H1 (cell line): ENCODE results near the gene SRRM4. TPM values are rescaled to one million over a fixed set of nuclear protein-coding genes. Genes with fewer than 3 reads are reported as not detected.

Experiments used
- CTCF ChIA-PET: fragments of 300-600 bp; sonication (Branson Sonifier 250); formaldehyde crosslinking; loops from one replicate; lab custom pipeline; 2021; ENCODE audit not compliant: partially characterized antibody; lab: Charles Lee
- POLR2A ChIA-PET: fragments of 300-600 bp; sonication (Branson Sonifier 250); formaldehyde crosslinking; loops from one replicate; lab custom pipeline; 2021; ENCODE audit warnings: inconsistent platforms; ENCODE audit not compliant: partially characterized antibody; lab: Charles Lee
- DNase-seq, 2 experiments: peaks; one replicate each; pipeline versions ENCODE4 v3.0.0 to v3.0.0-alpha.2; 2010 to 2022; ENCODE audit warnings: low spot score in 2 of 2, low read depth in 1 of 2, mixed read lengths in 1 of 2
- FAIRE-seq: peaks from 2 replicates; lab custom pipeline; 2011; peaks lifted over from hg19 to GRCh38; lab: Jason Lieb, UNC
- H2AFZ ChIP-seq: 2 replicates; pipeline ENCODE4 v1.8.1; 2012; ENCODE audit warnings: low read length, inconsistent platforms
- H2AK5ac ChIP-seq: 2 replicates; pipeline ENCODE4 v1.6.1; 2013; ENCODE audit warnings: low read depth, low read length
- H2BK120ac ChIP-seq: replicated peaks from 2 replicates; pipeline ENCODE3; 2013; ENCODE audit warnings: low read depth, low read length, inconsistent platforms
- H2BK12ac ChIP-seq: 2 replicates; pipeline ENCODE4 v1.6.1; 2013; ENCODE audit warnings: low read depth, low read length
- H2BK15ac ChIP-seq: 2 replicates; pipeline ENCODE4 v1.6.1; 2013; ENCODE audit warnings: low read length
- H2BK20ac ChIP-seq: 2 replicates; pipeline ENCODE4 v1.6.1; 2013; ENCODE audit warnings: low read length
- H2BK5ac ChIP-seq: 2 replicates; pipeline ENCODE4 v1.6.1; 2013; ENCODE audit warnings: low read depth, low read length
- H3K14ac ChIP-seq: 2 replicates; pipeline ENCODE4 v1.6.1; 2013; ENCODE audit warnings: inconsistent platforms; ENCODE audit not compliant: insufficient read length
- H3K18ac ChIP-seq: 2 replicates; pipeline ENCODE4 v1.6.1; 2013; ENCODE audit warnings: low read length; ENCODE audit errors: extremely low read depth
- H3K23ac ChIP-seq: 2 replicates; pipeline ENCODE4 v1.6.1; 2013; ENCODE audit warnings: inconsistent platforms; ENCODE audit not compliant: insufficient read length
- H3K23me2 ChIP-seq: 2 replicates; pipeline ENCODE4 v1.6.1; 2013; ENCODE audit warnings: low read depth, low read length
- H3K27ac ChIP-seq: 2 replicates; pipeline ENCODE4 v1.6.1; 2011; ENCODE audit warnings: low read depth, low read length, inconsistent platforms
- H3K27me3 ChIP-seq, 4 experiments: replicated peaks in 1 of 4; 1 replicate in 1 of 4; 2 replicates in 3 of 4; pipeline versions ENCODE4 v1.6.1 to v1.8.1; 2011 to 2013; ENCODE audit warnings: low read length in 3 of 4, mild to moderate bottlenecking in 3 of 4, inconsistent platforms in 2 of 4, mixed read lengths in 2 of 4, moderate library complexity in 1 of 4; ENCODE audit not compliant: control insufficient read depth in 3 of 4, insufficient read depth in 3 of 4; ENCODE audit errors: extremely low read depth in 1 of 4
- H3K36me3 ChIP-seq, 4 experiments: 2 replicates each; pipeline versions ENCODE4 v1.6.1 to v1.8.1; 2011 to 2013; ENCODE audit warnings: mild to moderate bottlenecking in 4 of 4, low read length in 3 of 4, moderate library complexity in 2 of 4, control low read depth in 1 of 4, inconsistent platforms in 1 of 4; ENCODE audit not compliant: insufficient read depth in 4 of 4, control insufficient read depth in 2 of 4
- H3K4ac ChIP-seq: replicated peaks from 2 replicates; pipeline ENCODE3; 2013; ENCODE audit warnings: low read length, low read depth, mixed read lengths, inconsistent platforms; ENCODE audit not compliant: insufficient read length
- H3K4me1 ChIP-seq, 4 experiments: replicated peaks in 1 of 4; 1 replicate in 1 of 4; 2 replicates in 3 of 4; pipeline versions ENCODE4 v1.6.1 to v1.8.1; 2011 to 2013; ENCODE audit warnings: low read length in 3 of 4, inconsistent platforms in 2 of 4, mixed read lengths in 1 of 4; ENCODE audit not compliant: insufficient read depth in 4 of 4, control insufficient read depth in 3 of 4
- H3K4me2 ChIP-seq, 2 experiments: 2 replicates each; pipeline versions ENCODE4 v1.6.1 to v1.8.1; 2011 to 2013; ENCODE audit warnings: low read depth in 2 of 2, low read length in 2 of 2, control low read depth in 1 of 2, inconsistent platforms in 1 of 2, mild to moderate bottlenecking in 1 of 2; ENCODE audit not compliant: insufficient read depth in 1 of 2
- H3K4me3 ChIP-seq, 4 experiments: fragments of 200-600, 300-600 bp in 1 of 4; sonication (generic), shearing (Covaris generic), sonication (Bioruptor Twin) in 1 of 4; 2 replicates each; pipeline versions ENCODE4 v1.5.1 to v1.8.1; 2011 to 2016; ENCODE audit warnings: low read length in 4 of 4, low read depth in 3 of 4, control low read depth in 2 of 4, inconsistent platforms in 2 of 4, mild to moderate bottlenecking in 2 of 4, mixed read lengths in 1 of 4, moderate library complexity in 1 of 4; ENCODE audit not compliant: insufficient read depth in 2 of 4; ENCODE audit errors: extremely low read depth in 1 of 4
- H3K56ac ChIP-seq: replicated peaks from 2 replicates; pipeline ENCODE3; 2013; ENCODE audit warnings: low read depth, mild to moderate bottlenecking, mixed read lengths, low read length, inconsistent platforms; ENCODE audit not compliant: insufficient read length
- H3K79me1 ChIP-seq: 2 replicates; pipeline ENCODE4 v1.6.1; 2013; ENCODE audit warnings: low read depth, low read length, control low read depth
- H3K79me2 ChIP-seq, 2 experiments: 2 replicates each; pipeline versions ENCODE4 v1.6.1 to v1.8.1; 2012 to 2013; ENCODE audit warnings: low read length in 2 of 2, mild to moderate bottlenecking in 2 of 2, inconsistent platforms in 1 of 2; ENCODE audit not compliant: insufficient read depth in 2 of 2, control insufficient read depth in 1 of 2
- H3K9ac ChIP-seq, 4 experiments: replicated peaks in 1 of 4; 1 replicate in 1 of 4; 2 replicates in 3 of 4; pipeline versions ENCODE4 v1.6.1 to v1.8.1; 2011 to 2013; ENCODE audit warnings: low read depth in 3 of 4, low read length in 3 of 4, control low read depth in 2 of 4, mild to moderate bottlenecking in 2 of 4, moderate library complexity in 2 of 4, inconsistent platforms in 1 of 4; ENCODE audit errors: extremely low read depth in 1 of 4
- H3K9me3 ChIP-seq, 2 experiments: 2 replicates each; pipeline versions ENCODE4 v1.6.1 to v1.8.1; 2012 to 2013; ENCODE audit warnings: mild to moderate bottlenecking in 2 of 2, moderate library complexity in 2 of 2, control low read depth in 1 of 2, inconsistent platforms in 1 of 2, low read depth in 1 of 2, low read length in 1 of 2, mixed read lengths in 1 of 2; ENCODE audit not compliant: insufficient read depth in 2 of 2
- H4K20me1 ChIP-seq, 2 experiments: replicated peaks in 1 of 2; 2 replicates each; pipeline versions ENCODE3 to v1.8.1; 2011 to 2013; ENCODE audit warnings: inconsistent platforms in 2 of 2, low read length in 2 of 2, mild to moderate bottlenecking in 1 of 2; ENCODE audit not compliant: insufficient read depth in 2 of 2, control insufficient read depth in 1 of 2
- H4K5ac ChIP-seq: 2 replicates; pipeline ENCODE4 v1.6.1; 2013; ENCODE audit warnings: low read length, low read depth, mixed read lengths, inconsistent platforms; ENCODE audit not compliant: insufficient read length
- H4K8ac ChIP-seq: 2 replicates; pipeline ENCODE4 v1.8.0; 2013; ENCODE audit warnings: mild to moderate bottlenecking, moderate library complexity, low read length, inconsistent platforms; ENCODE audit not compliant: insufficient read depth; ENCODE audit errors: extremely low read depth
- H4K91ac ChIP-seq: replicated peaks from 2 replicates; pipeline ENCODE3; 2013; ENCODE audit warnings: low read length, mixed read lengths, inconsistent platforms; ENCODE audit not compliant: insufficient read length
- CBX8 ChIP-seq: fragments of 300-800, 300-1000 bp; sonication (generic); IDR thresholded peaks from 2 replicates; pipeline ENCODE4 v1.7.1; 2016; ENCODE audit warnings: low read depth, low read length, borderline replicate concordance
- CEBPB ChIP-seq: IDR thresholded peaks from 2 replicates; pipeline ENCODE4 v1.6.1; 2012; ENCODE audit warnings: low read depth, low read length
- CHD2 ChIP-seq: IDR thresholded peaks from 2 replicates; pipeline ENCODE4 v1.6.1; 2012; ENCODE audit warnings: low read length, improper control_type of control experiment
- FOSL1 ChIP-seq: IDR thresholded peaks from 2 replicates; pipeline ENCODE4 v1.6.1; 2011; ENCODE audit warnings: mild to moderate bottlenecking, low read depth, low read length, moderate library complexity; ENCODE audit not compliant: insufficient read depth
- JUND ChIP-seq: IDR thresholded peaks from 2 replicates; pipeline ENCODE4 v1.6.1; 2011; ENCODE audit warnings: mild to moderate bottlenecking, improper control_type of control experiment, low read length
- MAFK ChIP-seq: IDR thresholded peaks from 2 replicates; pipeline ENCODE4 v1.6.1; 2012; ENCODE audit warnings: low read depth, mild to moderate bottlenecking, improper control_type of control experiment, low read length
- NANOG ChIP-seq: IDR thresholded peaks from 2 replicates; pipeline ENCODE4 v1.6.1; 2011; ENCODE audit warnings: low read length, low read depth, mild to moderate bottlenecking, inconsistent platforms; ENCODE audit not compliant: insufficient read depth, poor library complexity, severe bottlenecking
- NRF1 ChIP-seq: IDR thresholded peaks from 2 replicates; pipeline ENCODE4 v1.6.1; 2011; ENCODE audit warnings: mild to moderate bottlenecking, low read depth, low read length, improper control_type of control experiment
- POLR2A ChIP-seq, 2 experiments: IDR thresholded peaks; 1 replicate in 1 of 2; 2 replicates in 1 of 2; pipeline ENCODE4 v1.6.1; 2011; ENCODE audit warnings: low read depth in 2 of 2, low read length in 2 of 2, mild to moderate bottlenecking in 2 of 2; ENCODE audit errors: control extremely low read depth in 1 of 2
- SP1 ChIP-seq: IDR thresholded peaks from 2 replicates; pipeline ENCODE4 v1.6.1; 2011; ENCODE audit warnings: low read depth, low read length
- TAF1 ChIP-seq: IDR thresholded peaks from 2 replicates; pipeline ENCODE4 v1.6.1; 2011; ENCODE audit warnings: mild to moderate bottlenecking, low read depth, low read length
- TAF7 ChIP-seq: optimal IDR thresholded peaks from 2 replicates; pipeline ENCODE3; 2011; ENCODE audit warnings: low read depth, mild to moderate bottlenecking, inconsistent platforms, low read length, moderate library complexity, borderline replicate concordance
- YY1 ChIP-seq: IDR thresholded peaks from 2 replicates; pipeline ENCODE4 v1.6.1; 2011; ENCODE audit warnings: low read depth, mild to moderate bottlenecking, low read length
- ZNF274 ChIP-seq: IDR thresholded peaks from 2 replicates; pipeline ENCODE4 v1.7.0; 2012; ENCODE audit warnings: low read length, borderline replicate concordance; ENCODE audit errors: extremely low read depth
- WGBS, 2 experiments: shearing (Covaris generic) in 1 of 2; methylation state at CpG; one replicate each; pipeline versions ENCODE4 v1.1.6 to v1.1.7; 2013 to 2015; ENCODE audit warnings: low lambda C conversion rate in 2 of 2, mixed read lengths in 2 of 2, inconsistent platforms in 1 of 2, low coverage in 1 of 2, missing lambda C conversion rate in 1 of 2; ENCODE audit not compliant: insufficient replicate concordance in 2 of 2, insufficient coverage in 1 of 2, insufficient read length in 1 of 2; ENCODE audit errors: extremely low coverage in 1 of 2, missing lambda C conversion rate in 1 of 2; 5-methylcytosine and 5-hydroxymethylcytosine counted together
- polyA plus RNA-seq, 7 experiments: library from polyadenylated mRNA; depleted of rRNA in 3 of 7; stranded (reverse) in 5 of 7; unstranded in 2 of 7; fragments of >200 nt in 5 of 7; fragments of 200-250 nt in 2 of 7; gene quantifications; 1 replicate in 5 of 7; 2 replicates in 1 of 7; 4 replicates in 1 of 7; pipeline versions ENCODE4 v1.2.1 to v1.2.3, GENCODE V29; 2011 to 2013; ENCODE audit warnings: missing spikeins in 2 of 7, mixed read lengths in 2 of 7
- total RNA-seq: library from RNA; stranded (reverse); fragmentation: NEBNext Ultra II Directional; extraction: Animal tissue kit (Norgen Biotek cat#: 25700); gene quantifications from 2 replicates; pipeline ENCODE4 v1.2.1, GENCODE V29; 2021

SRRM4 gene
- total and polyA plus RNA-seq, 2 of the 8 experiments (the other 6 are each of a cell fraction or from before 2014, with no cell fraction given): 0.53 to 1.1 TPM

- no peak overlapping the region for H3K18ac ChIP-seq
- no peak overlapping the region for H2BK120ac ChIP-seq
- no peak for FAIRE-seq
- no peak overlapping the region for H3K9ac ChIP-seq
- H3K4me3 ChIP-seq: no peak overlapping the region
- no peak overlapping the region for H4K91ac ChIP-seq
- no peak overlapping the region for H3K14ac ChIP-seq
- H3K23me2 ChIP-seq: no peaks in the 10 kb centered on the region; the same call in 1 of the 2 replicates
- no peaks in the 10 kb centered on the region for H4K20me1 ChIP-seq
- no peak overlapping the region for H3K4ac ChIP-seq
- H3K79me1 ChIP-seq: no peaks in the 10 kb centered on the region
- CTCF ChIA-PET: interaction anchor here (0.6 to 1.0 kb wide), 2 partner anchors 13 to 168 kb away, joined by 3 to 4 read pairs; no protein-coding TSS in a partner anchor
- no peak overlapping the region for H2BK5ac ChIP-seq
- no peaks in the 10 kb centered on the region for H3K27me3 ChIP-seq
- H3K23ac ChIP-seq: no peak overlapping the region
- WGBS, 2 experiments: 95% methylated on average over 3 of the region's 3 CpGs; no CpG with 5 or more reads in 1 of the 2 experiments
- no peak overlapping the region for H4K5ac ChIP-seq
- H2BK15ac ChIP-seq: no peak overlapping the region
- peaks cover 0 to 8% (median 4%) of the 10 kb centered on the region in 4 experiments; a peak in 5 of 7 replicates for H3K4me1 ChIP-seq
- H3K27ac ChIP-seq: no peak overlapping the region
- POLR2A ChIA-PET: no interaction called here
- H3K36me3 ChIP-seq: no peaks in the 10 kb centered on the region
- H2BK12ac ChIP-seq: no peak overlapping the region
- H4K8ac ChIP-seq: no peak overlapping the region
- H2AK5ac ChIP-seq: no peak overlapping the region
- no peaks in the 10 kb centered on the region for H3K9me3 ChIP-seq
- no peak overlapping the region for H2BK20ac ChIP-seq
- H3K56ac ChIP-seq: no peak overlapping the region
- H2AFZ ChIP-seq: no peak overlapping the region
- no peak overlapping the region for H3K4me2 ChIP-seq
- DNase-seq: no peak
- H3K79me2 ChIP-seq: no peaks in the 10 kb centered on the region
- TF ChIP-seq NRF1 (no peak), POLR2A (IDR thresholded peaks at IDR 0.05; ENCODE audit: control extremely low read depth in 1 of 2, low read depth in 2 of 2, low read length in 2 of 2) (no peak), NANOG (no peak), SP1 (no peak), YY1 (no peak), CHD2 (no peak), TAF1 (no peak), CBX8 (no peak), TAF7 (no peak), CEBPB (no peak), FOSL1 (no peak), MAFK (no peak), JUND (no peak), ZNF274 (no peak)
Measured at GRCh38 chr12:119167902-119168301, 186.6 kb downstream of the SRRM4 start.
